D721Med (cell line): ENCODE results near the gene PSAPL1.
A peak's percentile ranks its signal among the peaks of the same experiment; 100 is the strongest.

Experiments
- DNase-seq: peaks from one replicate; pipeline ENCODE4 v3.0.0; 2011; ENCODE audit warnings: low spot score; ENCODE audit not compliant: insufficient read length
- FAIRE-seq: peaks from 2 replicates; lab custom pipeline; 2011; peaks lifted over from hg19 to GRCh38; lab: Jason Lieb, UNC
- CTCF ChIP-seq: IDR thresholded peaks from 2 replicates; pipeline ENCODE4 v1.5.1; 2012; ENCODE audit warnings: mild to moderate bottlenecking, control low read depth; ENCODE audit not compliant: insufficient read depth; ENCODE audit errors: missing control alignments

PSAPL1 gene

GRCh38 chr4:7392438-7393421 lies 42.0 kb downstream of the PSAPL1 start:
- TF ChIP-seq CTCF: no peak
- FAIRE-seq: no peak
- peak; percentile 11 for DNase-seq

DNA sequence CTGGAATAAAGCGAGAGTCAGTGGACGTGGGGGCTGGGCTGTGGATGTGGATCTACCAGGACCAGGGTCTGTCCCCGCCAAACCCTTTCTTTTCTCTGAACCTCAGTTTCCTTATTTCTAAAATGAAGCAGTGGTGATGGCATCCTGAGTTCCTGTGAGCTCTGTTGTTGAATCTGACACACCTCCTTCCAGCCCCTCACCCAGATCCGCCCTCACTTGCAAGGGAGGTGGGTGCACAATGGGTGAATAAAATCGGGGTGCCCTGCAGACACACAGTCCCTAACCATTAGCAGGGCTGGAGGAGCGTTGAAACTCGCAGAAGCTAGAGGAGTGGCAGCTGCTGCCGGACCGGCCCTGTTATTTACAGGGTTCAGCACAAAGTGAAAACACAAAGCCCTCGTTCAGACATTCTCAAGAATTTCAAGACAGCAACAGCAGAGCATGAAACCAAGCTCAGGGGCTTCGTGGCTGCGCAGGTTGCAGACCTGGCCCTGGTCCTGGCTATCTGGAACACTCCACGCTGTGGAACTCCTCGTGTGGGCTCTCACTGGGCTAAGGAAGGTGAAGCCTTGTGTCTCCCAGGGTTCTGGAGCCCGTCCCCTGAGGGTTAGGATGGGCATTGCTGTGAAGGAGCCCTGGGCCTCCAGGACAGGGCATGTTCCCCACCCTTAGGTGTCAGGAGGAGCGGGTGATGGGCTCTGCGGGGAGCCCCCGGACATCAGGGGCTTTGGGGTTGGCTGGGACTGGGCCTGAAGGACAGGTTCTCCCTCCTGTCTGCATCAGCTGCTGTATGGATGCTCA lies 42.9 kb downstream of the PSAPL1 start:
- DNase-seq (peak; percentile 12), FAIRE-seq (no peak)
- TF ChIP-seq CTCF: no peak

- FAIRE-seq (no peak), DNase-seq (peak; percentile 12)
- no peak for TF ChIP-seq CTCF
These were observed 43.7 kb downstream of the PSAPL1 start for GRCh38 chr4:7390906-7391636.

GRCh38 chr4:7390336-7390735 lies 44.4 kb downstream of the PSAPL1 start:
- DNase-seq: peak; percentile 13
- no peak for FAIRE-seq
- TF ChIP-seq CTCF: no peak

DNA sequence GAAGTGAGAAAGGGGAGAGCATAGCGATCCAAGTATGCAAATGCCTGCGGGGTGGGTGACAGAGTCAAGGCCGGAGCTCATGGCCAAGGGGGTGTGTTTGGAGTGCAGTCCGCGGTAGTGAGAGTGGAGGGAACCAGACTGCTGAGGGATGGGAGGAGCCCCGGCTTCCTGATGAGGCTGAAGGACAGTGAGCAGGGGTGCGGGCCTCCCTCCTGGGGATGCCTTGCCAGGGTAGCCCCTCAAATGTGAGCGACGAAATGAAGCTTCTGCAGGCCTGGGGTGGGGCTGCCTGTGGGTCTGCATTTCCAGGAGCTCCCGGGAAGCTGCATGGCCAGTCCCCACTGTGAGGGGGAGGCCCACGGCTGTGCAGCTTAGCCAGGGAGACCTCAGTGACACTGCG lies 45.0 kb downstream of the PSAPL1 start:
- peak; percentile 15 for DNase-seq
- FAIRE-seq: no peak
- no peak for TF ChIP-seq CTCF

DNA sequence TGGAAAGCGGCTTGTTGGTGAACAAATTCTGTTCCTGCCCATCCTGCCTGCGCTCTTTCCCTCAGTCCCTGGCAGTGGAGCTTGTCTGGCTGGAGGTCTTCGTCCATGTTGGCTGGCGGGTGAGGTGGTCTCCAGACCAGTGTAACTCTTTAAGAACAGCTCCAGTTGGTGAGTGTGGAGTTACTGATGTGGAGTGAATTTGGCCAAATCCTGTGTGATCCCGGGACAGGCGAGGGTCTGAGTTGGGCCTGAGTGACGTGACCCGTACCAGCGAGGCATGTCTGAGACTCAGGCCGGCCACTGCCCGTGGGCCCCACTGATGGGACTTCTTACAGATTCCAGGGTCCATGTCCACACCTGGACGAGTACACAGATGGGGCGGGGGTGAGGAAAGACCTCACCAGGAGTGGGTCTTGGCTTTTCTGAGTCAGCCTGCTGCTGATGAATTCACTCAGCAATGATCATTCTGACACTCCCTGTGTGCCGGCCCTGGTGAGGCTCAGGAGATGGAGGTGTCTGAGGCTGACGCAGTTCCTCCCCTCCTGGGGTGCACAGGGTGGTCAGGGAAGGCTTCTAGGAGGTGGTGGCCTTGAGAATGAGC lies 45.5 kb downstream of the PSAPL1 start:
- TF ChIP-seq CTCF: no peak
- FAIRE-seq (no peak), DNase-seq (peak; percentile 9)
